ENCODE results near the gene NCBP2L.

The NCBP2L gene

GRCh38 chrX:107827030-107827831 lies 49.7 kb downstream of the NCBP2L start:
- no peak overlapping the region for H3K27ac ChIP-seq
- TF ChIP-seq, protein P1, sequence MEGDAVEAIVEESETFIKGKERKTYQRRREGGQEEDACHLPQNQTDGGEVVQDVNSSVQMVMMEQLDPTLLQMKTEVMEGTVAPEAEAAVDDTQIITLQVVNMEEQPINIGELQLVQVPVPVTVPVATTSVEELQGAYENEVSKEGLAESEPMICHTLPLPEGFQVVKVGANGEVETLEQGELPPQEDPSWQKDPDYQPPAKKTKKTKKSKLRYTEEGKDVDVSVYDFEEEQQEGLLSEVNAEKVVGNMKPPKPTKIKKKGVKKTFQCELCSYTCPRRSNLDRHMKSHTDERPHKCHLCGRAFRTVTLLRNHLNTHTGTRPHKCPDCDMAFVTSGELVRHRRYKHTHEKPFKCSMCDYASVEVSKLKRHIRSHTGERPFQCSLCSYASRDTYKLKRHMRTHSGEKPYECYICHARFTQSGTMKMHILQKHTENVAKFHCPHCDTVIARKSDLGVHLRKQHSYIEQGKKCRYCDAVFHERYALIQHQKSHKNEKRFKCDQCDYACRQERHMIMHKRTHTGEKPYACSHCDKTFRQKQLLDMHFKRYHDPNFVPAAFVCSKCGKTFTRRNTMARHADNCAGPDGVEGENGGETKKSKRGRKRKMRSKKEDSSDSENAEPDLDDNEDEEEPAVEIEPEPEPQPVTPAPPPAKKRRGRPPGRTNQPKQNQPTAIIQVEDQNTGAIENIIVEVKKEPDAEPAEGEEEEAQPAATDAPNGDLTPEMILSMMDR (IDR thresholded peaks at IDR 0.05) = no peak
- H3K36me3 ChIP-seq = no peaks in the 10 kb centered on the region
- no peaks in the 10 kb centered on the region for H3K4me1 ChIP-seq (ENCODE audit: control insufficient read depth in 1 of 2, insufficient read depth in 1 of 2, low read depth in 1 of 2, low read length in 1 of 2)
- H3K9me3 ChIP-seq = no peaks in the 10 kb centered on the region
- H3K4me3 ChIP-seq (ENCODE audit: low read depth in 1 of 2, low read length in 1 of 2) = no peak overlapping the region
- peaks cover 86% of the 10 kb centered on the region for H3K27me3 ChIP-seq

GRCh38 chrX:107827852-107828251 lies 50.3 kb downstream of the NCBP2L start:
- TF ChIP-seq, protein P1 (IDR thresholded peaks at IDR 0.05) = no peak

DNA sequence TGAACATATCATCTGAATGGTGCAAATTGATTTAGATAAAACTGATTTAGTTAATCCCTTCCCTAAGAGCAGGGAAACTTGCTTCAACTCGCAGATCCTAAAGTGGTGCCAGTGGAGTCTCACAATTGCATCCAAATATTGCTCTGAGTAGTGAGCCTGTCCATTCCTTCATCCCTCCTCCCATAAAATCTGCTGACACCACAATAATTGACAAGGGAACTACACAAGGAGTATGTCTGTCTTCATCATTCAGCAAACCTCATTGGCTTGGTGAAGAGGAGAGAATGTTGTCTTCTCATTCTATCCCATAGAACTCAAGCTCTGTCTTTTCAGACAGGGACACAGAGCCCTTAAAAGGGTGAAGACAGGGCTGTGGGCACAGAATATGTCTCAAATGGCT lies 52.3 kb downstream of the NCBP2L start:
- Histone ChIP-seq H3K9me3 (no peaks in the 10 kb centered on the region), H3K27ac (no peak overlapping the region), H3K27me3 (peaks cover 69% of the 10 kb centered on the region), H3K4me3 (ENCODE audit: low read depth in 1 of 2, low read length in 1 of 2) (no peak overlapping the region), H3K4me1 (ENCODE audit: control insufficient read depth in 1 of 2, insufficient read depth in 1 of 2, low read depth in 1 of 2, low read length in 1 of 2) (no peaks in the 10 kb centered on the region), H3K36me3 (no peaks in the 10 kb centered on the region)
- TF ChIP-seq, protein P1 (IDR thresholded peaks at IDR 0.05) = no peak

More at GRCh38 chrX:107827852-107828251, 50.3 kb downstream of the NCBP2L start:
- Histone ChIP-seq H3K4me3 (ENCODE audit: low read depth in 1 of 2, low read length in 1 of 2) (no peak overlapping the region), H3K36me3 (no peaks in the 10 kb centered on the region), H3K27me3 (peaks cover 86% of the 10 kb centered on the region), H3K27ac (no peak overlapping the region), H3K9me3 (no peaks in the 10 kb centered on the region), H3K4me1 (ENCODE audit: control insufficient read depth in 1 of 2, insufficient read depth in 1 of 2, low read depth in 1 of 2, low read length in 1 of 2) (no peaks in the 10 kb centered on the region)

GRCh38 chrX:107831071-107831730 lies 53.7 kb downstream of the NCBP2L start:
- no peak overlapping the region for H3K4me3 ChIP-seq (ENCODE audit: low read depth in 1 of 2, low read length in 1 of 2)
- no peaks in the 10 kb centered on the region for H3K4me1 ChIP-seq (ENCODE audit: control insufficient read depth in 1 of 2, insufficient read depth in 1 of 2, low read depth in 1 of 2, low read length in 1 of 2)
- H3K36me3 ChIP-seq = no peaks in the 10 kb centered on the region
- TF ChIP-seq, protein P1 (IDR thresholded peaks at IDR 0.05) = no peak
- H3K9me3 ChIP-seq = no peaks in the 10 kb centered on the region
- H3K27ac ChIP-seq = no peak overlapping the region
- peaks cover 56% of the 10 kb centered on the region for H3K27me3 ChIP-seq

DNA sequence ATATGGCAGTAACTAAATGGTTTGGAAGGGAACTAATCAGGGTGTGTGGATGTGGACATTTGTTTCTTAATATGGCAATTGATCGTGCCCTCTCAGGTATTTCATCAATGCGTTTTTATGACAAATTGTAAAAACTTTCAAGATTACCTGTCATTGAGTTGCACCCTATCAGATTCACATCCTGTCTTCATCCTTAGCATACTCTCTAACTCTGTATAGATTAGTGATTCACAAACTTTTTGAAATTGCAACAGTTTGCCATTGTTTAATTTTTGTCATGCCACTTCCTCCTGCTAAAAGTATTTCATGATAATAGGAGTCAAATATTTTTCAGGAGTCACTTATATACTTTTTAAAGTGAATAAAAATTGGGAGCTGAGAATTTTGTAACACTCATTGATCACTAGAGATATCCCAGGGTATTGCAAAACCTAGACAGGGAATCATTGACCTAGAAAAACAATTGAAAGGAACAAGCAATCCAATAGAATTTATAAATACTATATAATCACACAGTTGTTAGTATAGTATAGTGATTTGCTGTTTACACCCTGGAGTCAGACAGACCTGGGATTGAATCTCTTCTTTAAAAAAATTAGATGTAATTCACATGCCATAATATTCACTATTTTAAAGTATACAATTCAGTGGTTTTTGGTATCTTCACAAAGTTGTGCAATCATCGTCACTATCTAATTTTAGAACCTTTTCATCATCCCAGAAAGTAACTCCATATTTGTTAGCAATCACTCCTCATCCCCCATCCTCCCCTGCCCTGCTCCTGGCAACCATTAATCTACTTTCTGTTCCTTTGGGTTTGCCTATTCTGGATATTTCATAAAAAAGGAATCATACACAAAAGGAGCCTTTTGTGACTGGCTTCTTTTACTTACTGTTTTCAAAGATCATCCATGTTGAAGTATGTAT lies 57.0 kb downstream of the NCBP2L start:
- TF ChIP-seq, protein P1 (IDR thresholded peaks at IDR 0.05) = no peak

More for the DNA sequence above, 57.0 kb downstream of the NCBP2L start:
- Histone ChIP-seq H3K4me1 (ENCODE audit: control insufficient read depth in 1 of 2, insufficient read depth in 1 of 2, low read depth in 1 of 2, low read length in 1 of 2) (no peaks in the 10 kb centered on the region), H3K4me3 (ENCODE audit: low read depth in 1 of 2, low read length in 1 of 2) (no peak overlapping the region), H3K9me3 (no peaks in the 10 kb centered on the region), H3K27ac (no peak overlapping the region), H3K27me3 (peaks cover 28% of the 10 kb centered on the region), H3K36me3 (no peaks in the 10 kb centered on the region)

Data from neutrophil (primary cell).